Fibroblast of skin of back (primary cell): ENCODE measurements around the gene FAM222A.

ENCODE experiments used
- DNase-seq: peaks from one replicate; pipeline ENCODE4 v3.0.0-alpha.2; 2013

The FAM222A gene

DNA sequence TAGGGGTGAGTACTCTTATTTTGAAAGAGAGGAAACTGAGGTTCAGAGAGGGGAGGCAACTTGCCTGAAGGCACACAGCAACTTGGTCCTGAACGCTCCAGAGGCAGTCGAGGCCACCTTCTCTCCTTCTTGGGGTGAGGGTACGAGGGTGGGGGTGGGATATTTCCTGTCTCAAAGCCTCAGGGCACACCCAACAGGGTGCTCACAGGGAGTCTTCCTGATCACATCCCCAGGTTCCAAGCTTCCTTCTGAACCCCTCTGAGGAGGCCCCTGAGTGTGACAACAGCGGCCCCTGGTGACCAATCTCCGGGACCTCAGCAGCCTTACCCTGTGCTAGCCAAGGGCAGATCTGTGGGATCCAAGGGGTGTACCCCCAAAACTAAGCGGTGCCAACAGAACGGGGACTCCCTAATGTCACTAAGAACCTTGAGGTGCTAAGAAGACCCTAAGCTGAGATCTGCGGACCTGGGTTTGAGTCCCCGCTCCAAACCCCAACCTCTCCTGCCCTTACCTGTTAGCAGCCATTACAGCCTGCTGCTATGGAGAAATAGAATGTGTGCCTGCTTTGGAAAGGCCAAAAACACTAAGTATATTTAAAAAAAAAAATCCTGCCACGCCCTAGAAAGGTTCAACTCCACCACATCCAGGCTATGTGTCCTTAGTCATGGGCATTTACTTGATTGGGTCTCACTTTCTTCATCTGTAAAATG, 61.7 kb downstream of the FAM222A start:
- DNase-seq, result peak; percentile 59

DNA sequence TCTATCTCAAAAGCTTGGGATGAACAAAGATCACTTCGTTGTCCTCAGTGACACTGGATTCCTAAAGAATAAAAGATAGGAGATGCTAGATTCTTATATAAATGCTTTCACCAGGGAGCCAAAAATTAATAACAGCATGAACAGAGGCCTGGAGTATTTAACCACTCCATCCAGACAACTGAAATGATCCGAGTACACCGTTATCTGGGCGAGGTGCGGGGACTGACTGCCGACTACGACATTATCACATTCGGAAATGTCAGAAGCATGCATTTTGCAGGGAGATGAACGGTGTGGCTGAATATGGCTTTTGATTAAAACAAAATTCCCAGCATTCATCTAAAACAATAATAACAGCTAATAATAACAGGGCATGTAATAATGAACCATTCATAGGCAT, 63.0 kb downstream of the FAM222A start:
- no peak for DNase-seq

GRCh38 chr12:109777544-109777943, 63.9 kb downstream of the FAM222A start:
- peak; percentile 40 for DNase-seq

- DNase-seq, result no peak
Measured at GRCh38 chr12:109778684-109779083, 65.1 kb downstream of the FAM222A start.

- DNase-seq, result peak; percentile 11
Measured at GRCh38 chr12:109779382-109779781, 65.8 kb downstream of the FAM222A start.

- DNase-seq, result no peak
Measured at GRCh38 chr12:109781668-109782325, 68.2 kb downstream of the FAM222A start.

- DNase-seq, result no peak
Measured at GRCh38 chr12:109782326-109782703, 68.7 kb downstream of the FAM222A start.

DNA sequence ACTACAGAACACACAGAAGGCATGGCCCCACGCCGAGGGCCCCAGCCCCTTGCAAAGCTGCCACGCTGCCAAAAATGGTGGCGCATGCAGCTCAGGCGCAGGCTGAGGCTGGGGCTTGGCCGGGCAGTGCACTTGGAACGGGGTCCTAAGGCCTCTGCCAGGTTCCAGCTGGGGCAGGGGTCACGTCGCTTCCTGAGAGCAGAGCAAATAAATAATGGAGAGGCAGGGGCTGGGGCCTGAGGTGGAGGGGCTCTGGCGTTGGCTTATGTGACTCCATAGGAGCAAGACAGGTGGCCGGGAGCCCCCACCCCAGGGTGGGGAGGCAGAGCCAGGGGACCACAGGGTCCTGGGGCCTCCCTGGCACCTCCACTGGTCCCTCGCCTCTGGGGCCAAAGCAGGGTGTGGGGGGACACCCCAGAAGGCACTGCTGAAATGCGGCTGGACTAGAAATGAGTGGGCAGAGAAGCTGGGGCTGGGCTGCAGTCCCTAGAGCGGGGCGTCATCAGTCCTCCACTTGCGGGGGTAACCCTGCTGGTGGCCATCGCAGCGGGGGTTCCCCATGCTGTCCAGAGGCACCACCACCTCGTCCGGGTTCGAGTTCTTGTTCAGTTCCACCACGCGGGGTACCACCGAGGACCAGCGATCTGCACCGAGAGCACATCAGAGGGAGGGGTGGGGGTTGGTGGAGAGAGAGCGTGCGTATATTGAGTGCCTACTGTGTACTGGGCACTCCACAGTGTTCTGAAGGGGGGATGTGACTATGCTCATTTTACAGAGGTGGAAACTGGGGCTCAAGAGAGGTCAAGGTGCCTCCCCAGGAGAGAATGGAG, 69.7 kb downstream of the FAM222A start:
- DNase-seq, result no peak

DNA sequence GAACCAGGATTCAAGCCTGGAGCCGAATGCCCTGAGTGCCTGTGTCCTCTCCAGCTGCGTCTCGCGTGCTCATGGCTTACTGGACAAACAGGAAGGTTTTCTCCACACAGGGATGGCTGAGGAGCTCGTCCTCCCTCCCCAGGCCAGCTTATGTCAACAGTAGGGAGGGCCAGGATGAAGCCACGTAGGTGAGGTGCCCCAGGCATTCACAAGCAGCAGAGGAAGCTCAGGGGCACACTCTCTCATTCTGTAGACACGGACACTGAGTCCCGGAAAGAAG, 70.3 kb downstream of the FAM222A start:
- no peak for DNase-seq

DNA sequence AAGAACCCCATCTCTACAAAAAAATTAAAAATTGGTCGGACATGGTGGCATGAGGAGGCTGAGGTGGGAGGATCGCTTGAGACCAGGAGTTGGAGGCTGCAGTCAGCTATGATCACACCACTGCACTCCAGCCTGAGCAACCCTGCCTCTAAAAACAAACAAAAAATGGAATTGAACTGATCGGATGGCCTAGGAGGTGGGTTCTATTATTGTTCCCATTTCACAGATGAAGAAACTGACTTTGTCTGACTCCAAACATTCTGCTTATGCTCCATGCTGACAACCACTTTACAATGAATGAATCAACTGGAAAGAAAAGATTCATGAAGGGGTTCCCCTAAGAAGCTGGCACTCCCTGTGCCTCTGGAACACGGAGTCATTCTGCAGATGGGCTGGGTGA, 72.2 kb downstream of the FAM222A start:
- DNase-seq, result no peak

GRCh38 chr12:109786799-109787198, 73.2 kb downstream of the FAM222A start:
- DNase-seq, result no peak

DNA sequence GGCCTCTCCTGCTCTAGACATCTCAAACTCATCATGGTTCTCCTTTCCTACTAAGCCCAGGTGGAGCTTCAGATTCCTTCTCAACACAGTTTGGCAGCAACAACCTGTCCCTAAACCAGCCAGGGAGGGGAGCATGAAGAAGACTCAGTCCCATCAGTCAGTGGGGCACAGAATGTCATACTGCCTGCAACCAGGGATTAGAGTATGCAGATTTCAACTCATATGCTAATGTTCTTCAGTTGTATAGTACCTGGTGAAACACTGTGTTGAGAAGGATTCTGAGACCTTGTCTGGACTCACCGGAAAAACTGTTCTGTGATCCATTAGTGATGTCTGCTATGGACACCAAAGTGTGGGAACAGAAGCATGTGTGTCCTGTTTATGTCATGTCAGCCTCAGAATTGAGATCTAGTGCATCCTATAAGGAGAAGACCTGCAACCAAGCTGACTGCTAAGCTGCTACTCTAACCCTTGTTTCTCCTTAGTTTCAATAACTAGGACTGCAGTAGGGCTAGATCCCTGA, 76.0 kb downstream of the FAM222A start:
- DNase-seq, result no peak

- DNase-seq, result no peak
Measured at GRCh38 chr12:109792992-109793391, 79.4 kb downstream of the FAM222A start.

DNA sequence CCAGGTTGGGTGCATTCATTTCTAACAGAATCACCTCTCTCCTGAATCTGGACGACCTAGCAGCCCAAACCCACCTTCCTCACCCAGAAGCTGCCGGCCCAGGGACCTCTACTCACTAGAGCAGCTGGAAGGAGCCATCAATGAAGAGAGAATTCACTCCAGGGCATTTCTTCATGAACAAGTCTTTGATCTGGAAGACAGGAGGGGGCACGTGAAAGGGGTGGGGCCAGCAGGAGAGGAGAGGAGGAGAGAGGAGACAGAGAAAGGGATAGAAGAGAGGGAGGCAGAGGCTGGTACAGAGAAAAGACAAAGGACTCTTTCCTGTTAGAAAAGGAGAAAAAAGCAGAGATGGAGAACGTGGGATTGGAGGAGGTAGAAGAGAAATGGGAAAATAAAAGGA, 79.8 kb downstream of the FAM222A start:
- no peak for DNase-seq

DNA sequence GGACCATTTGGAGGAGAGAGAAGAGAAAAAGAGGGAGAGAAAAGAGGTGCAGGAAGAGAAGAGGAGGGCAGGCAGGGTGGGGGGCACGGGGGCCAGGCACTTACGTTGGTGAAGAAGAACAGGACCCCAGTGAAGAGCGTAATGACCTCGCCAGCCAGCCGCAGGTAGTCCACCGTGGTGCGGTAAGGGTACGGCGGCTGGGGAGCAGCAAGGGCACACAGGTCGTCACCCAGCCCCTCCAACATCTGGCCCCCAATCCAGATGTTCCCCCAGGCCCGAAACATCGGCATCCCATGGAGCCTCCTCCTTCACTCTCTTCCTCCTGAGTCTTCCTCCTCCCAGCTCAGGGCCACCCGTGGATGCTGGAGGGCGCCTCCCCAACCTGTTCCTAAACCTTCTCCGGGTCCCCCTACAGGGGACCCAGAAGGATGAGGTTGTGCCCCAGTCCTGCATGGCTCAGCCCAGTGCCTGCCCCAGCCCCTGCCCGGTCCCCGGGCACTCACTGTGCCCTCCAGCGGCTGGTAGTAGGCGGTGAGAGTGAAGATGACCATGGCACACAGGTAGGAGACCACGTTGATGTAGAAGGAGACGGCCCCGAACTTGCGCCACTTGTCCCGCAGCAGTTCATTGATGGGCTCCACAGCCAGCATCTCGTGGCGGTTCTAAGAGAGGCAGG, 80.3 kb downstream of the FAM222A start:
- no peak for DNase-seq

DNA sequence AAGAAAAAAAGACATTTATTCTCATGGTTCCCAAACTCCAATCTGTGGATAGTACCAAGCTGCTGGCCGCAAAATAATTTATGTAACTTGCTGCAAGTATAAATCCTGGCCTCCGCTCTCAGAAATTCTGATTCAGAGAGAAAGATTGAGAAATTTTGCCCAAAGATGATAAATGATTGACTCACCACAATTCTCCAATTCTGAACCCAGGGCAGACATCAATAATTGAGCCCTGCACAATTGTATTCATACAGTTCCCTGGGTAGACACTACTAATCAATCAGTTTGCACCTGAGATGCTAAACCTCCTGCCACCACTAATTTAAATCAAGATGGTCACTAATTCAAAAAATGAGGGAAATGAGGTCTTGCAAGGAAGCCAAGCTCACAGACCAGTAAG, 81.4 kb downstream of the FAM222A start:
- peak; percentile 42 for DNase-seq

GRCh38 chr12:109796057-109796456, 82.4 kb downstream of the FAM222A start:
- no peak for DNase-seq

- no peak for DNase-seq
Measured at GRCh38 chr12:109797905-109798669, 84.5 kb downstream of the FAM222A start.

- no peak for DNase-seq
Measured at GRCh38 chr12:109798691-109799090, 85.1 kb downstream of the FAM222A start.

- no peak for DNase-seq
Measured at GRCh38 chr12:109800536-109800935, 86.9 kb downstream of the FAM222A start.

- DNase-seq, result no peak
Measured at GRCh38 chr12:109802828-109803227, 89.2 kb downstream of the FAM222A start.

DNA sequence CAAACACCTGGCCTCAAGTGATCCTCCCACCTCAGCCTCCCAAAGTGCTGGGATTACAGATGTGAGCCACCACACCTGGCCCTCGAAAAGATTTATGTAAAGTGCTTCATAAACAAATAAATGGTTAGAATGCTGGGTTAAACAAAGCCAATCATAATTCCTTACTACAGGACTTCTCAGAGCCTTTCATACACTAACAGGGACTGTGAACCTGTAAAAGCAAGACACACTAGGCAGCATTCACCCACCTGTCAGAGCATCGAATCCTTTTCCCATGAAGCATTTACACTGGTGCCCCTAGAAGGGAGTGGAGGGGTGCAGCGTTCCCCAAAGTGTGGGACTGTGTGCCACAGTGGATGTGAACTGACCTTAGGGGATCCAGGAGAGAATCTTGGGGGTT, 90.1 kb downstream of the FAM222A start:
- DNase-seq, result no peak
